Keratinocyte (primary cell): ENCODE results near the gene GABRB2. TPM values are rescaled to one million over a fixed set of nuclear protein-coding genes. Genes with fewer than 3 reads are reported as not detected.

Experiments
- DNase-seq: peaks from one replicate; pipeline ENCODE4 v3.0.0-alpha.2; 2011; ENCODE audit warnings: low read depth, missing footprints, low spot score
- FAIRE-seq: peaks from 2 replicates; lab custom pipeline; 2011; peaks lifted over from hg19 to GRCh38; lab: Jason Lieb, UNC
- H2AFZ ChIP-seq: 2 replicates; pipeline ENCODE4 v1.6.0; 2012; ENCODE audit warnings: low read length, control low read depth, inconsistent platforms; ENCODE audit not compliant: control insufficient read depth
- H3K27ac ChIP-seq: 2 replicates; pipeline ENCODE4 v1.5.1; 2011; ENCODE audit warnings: low read length; ENCODE audit not compliant: control insufficient read depth, insufficient read depth
- H3K27me3 ChIP-seq: 3 replicates; pipeline ENCODE4 v1.6.0; 2011; ENCODE audit warnings: low read length; ENCODE audit not compliant: control insufficient read depth, insufficient read depth; ENCODE audit errors: extremely low read depth
- H3K36me3 ChIP-seq, 2 experiments: 2 replicates in 1 of 2; 3 replicates in 1 of 2; pipeline ENCODE4 v1.5.1; 2011; ENCODE audit warnings: low read length in 2 of 2, mild to moderate bottlenecking in 1 of 2; ENCODE audit not compliant: control insufficient read depth in 2 of 2, insufficient read depth in 2 of 2; ENCODE audit errors: extremely low read depth in 1 of 2
- H3K4me1 ChIP-seq: 3 replicates; pipeline ENCODE4 v1.5.1; 2011; ENCODE audit warnings: low read length; ENCODE audit not compliant: control insufficient read depth, insufficient read depth; ENCODE audit errors: extremely low read depth
- H3K4me2 ChIP-seq: 3 replicates; pipeline ENCODE4 v1.6.0; 2011; ENCODE audit warnings: low read depth, low read length; ENCODE audit not compliant: control insufficient read depth, insufficient read depth; ENCODE audit errors: extremely low read depth
- H3K4me3 ChIP-seq, 3 experiments: fragments of 200-600 bp in 1 of 3; sonication (generic) in 1 of 3; 2 replicates in 2 of 3; 3 replicates in 1 of 3; pipeline ENCODE4 v1.5.1; 2011 to 2016; ENCODE audit warnings: low read length in 3 of 3, mild to moderate bottlenecking in 3 of 3, control low read depth in 2 of 3, inconsistent platforms in 1 of 3, low read depth in 1 of 3, mixed read lengths in 1 of 3, mixed run types in 1 of 3, moderate library complexity in 1 of 3; ENCODE audit not compliant: control insufficient read depth in 2 of 3, insufficient read depth in 2 of 3; ENCODE audit errors: extremely low read depth in 1 of 3
- H3K79me2 ChIP-seq: 2 replicates; pipeline ENCODE4 v1.6.0; 2012; ENCODE audit warnings: low read length; ENCODE audit not compliant: control insufficient read depth, insufficient read depth
- H3K9ac ChIP-seq: 3 replicates; pipeline ENCODE4 v1.6.0; 2011; ENCODE audit warnings: low read length; ENCODE audit not compliant: control insufficient read depth, insufficient read depth; ENCODE audit errors: extremely low read depth
- H3K9me1 ChIP-seq: 3 replicates; pipeline ENCODE4 v1.6.0; 2011; ENCODE audit warnings: low read length; ENCODE audit not compliant: control insufficient read depth, insufficient read depth; ENCODE audit errors: extremely low read depth
- H3K9me3 ChIP-seq: 2 replicates; pipeline ENCODE4 v1.5.1; 2012; ENCODE audit warnings: low read depth, low read length; ENCODE audit not compliant: control insufficient read depth
- H4K20me1 ChIP-seq: 3 replicates; pipeline ENCODE4 v1.6.0; 2011; ENCODE audit warnings: low read length; ENCODE audit not compliant: control insufficient read depth, insufficient read depth; ENCODE audit errors: extremely low read depth
- CTCF ChIP-seq, 3 experiments: IDR thresholded peaks in 1 of 3; conservative IDR thresholded peaks in 1 of 3; optimal IDR thresholded peaks in 1 of 3; 2 replicates in 2 of 3; 3 replicates in 1 of 3; pipeline versions ENCODE3 to v1.5.1; 2011; ENCODE audit warnings: low read length in 3 of 3, mild to moderate bottlenecking in 3 of 3, moderate library complexity in 2 of 3, control low read depth in 1 of 3, inconsistent platforms in 1 of 3; ENCODE audit not compliant: insufficient read depth in 2 of 3; ENCODE audit errors: extremely low read depth in 1 of 3
- EZH2 ChIP-seq: IDR thresholded peaks from one replicate; pipeline ENCODE4 v1.6.1; 2012; ENCODE audit warnings: inconsistent platforms, mild to moderate bottlenecking, low read length, moderate library complexity
- dilution Hi-C: fragments of 300-500 bp; cut with MboI; formaldehyde crosslinking; loops from one replicate; pipeline ENCODE4 v1.7.0; 2020; ENCODE audit warnings: low sequenced_read_pairs; ENCODE audit not compliant: extremely low pct_ligation_motif_present
- polyA plus RNA-seq, 5 experiments: library from polyadenylated mRNA; depleted of rRNA in 3 of 5; stranded (reverse) in 3 of 5; stranded (forward) in 1 of 5; unstranded in 1 of 5; fragments of >200 nt; gene quantifications; 1 replicate in 1 of 5; 2 replicates in 3 of 5; 3 replicates in 1 of 5; pipeline versions ENCODE4 v1.2.1 to v1.2.3, GENCODE V29; 2011 to 2012; ENCODE audit warnings: missing spikeins in 2 of 5, low read depth in 1 of 5, low replicate concordance in 1 of 5

Gene GABRB2
- polyA plus RNA-seq, 1 donor (not counting 4 experiments of a cell fraction or from before 2014, with no cell fraction given): not detected

- DNase-seq (no peak), FAIRE-seq (no peak)
- Histone ChIP-seq H3K27me3 (no peaks in the 10 kb centered on the region), H4K20me1 (no peaks in the 10 kb centered on the region), H3K9me1 (no peaks in the 10 kb centered on the region), H3K27ac (no peak overlapping the region), H3K4me2 (no peak overlapping the region), H3K4me3 (no peak overlapping the region), H3K36me3 (no peaks in the 10 kb centered on the region), H3K9ac (no peak overlapping the region), H3K9me3 (no peaks in the 10 kb centered on the region), H3K79me2 (no peaks in the 10 kb centered on the region), H2AFZ (no peak overlapping the region), H3K4me1 (no peaks in the 10 kb centered on the region)
- dilution Hi-C loops: no loop called here
- TF ChIP-seq EZH2 (no peak), CTCF (optimal IDR thresholded peaks at IDR 0.05 in 1 of 3, IDR thresholded peaks at IDR 0.05 in 1 of 3, conservative IDR thresholded peaks at IDR 0.05 in 1 of 3; ENCODE audit: extremely low read depth in 1 of 3, insufficient read depth in 2 of 3, low read length in 3 of 3) (no peak)
Observed at GRCh38 chr5:161385027-161385426, 161.5 kb downstream of the GABRB2 start.

GRCh38 chr5:161382685-161383084 is 163.8 kb downstream of the GABRB2 start:
- Histone ChIP-seq H3K4me3 (no peak overlapping the region), H3K27ac (no peak overlapping the region), H2AFZ (no peak overlapping the region), H3K4me1 (no peaks in the 10 kb centered on the region), H3K9me3 (no peaks in the 10 kb centered on the region), H4K20me1 (no peaks in the 10 kb centered on the region), H3K79me2 (no peaks in the 10 kb centered on the region), H3K9me1 (no peaks in the 10 kb centered on the region), H3K9ac (no peak overlapping the region), H3K4me2 (no peak overlapping the region), H3K27me3 (no peaks in the 10 kb centered on the region), H3K36me3 (no peaks in the 10 kb centered on the region)
- TF ChIP-seq CTCF (optimal IDR thresholded peaks at IDR 0.05 in 1 of 3, IDR thresholded peaks at IDR 0.05 in 1 of 3, conservative IDR thresholded peaks at IDR 0.05 in 1 of 3; ENCODE audit: extremely low read depth in 1 of 3, insufficient read depth in 2 of 3, low read length in 3 of 3) (no peak), EZH2 (no peak)
- no peak for FAIRE-seq
- DNase-seq: no peak
- dilution Hi-C loops: no loop called here
